ENCODE results near the gene CNTN5.

The CNTN5 gene

DNA sequence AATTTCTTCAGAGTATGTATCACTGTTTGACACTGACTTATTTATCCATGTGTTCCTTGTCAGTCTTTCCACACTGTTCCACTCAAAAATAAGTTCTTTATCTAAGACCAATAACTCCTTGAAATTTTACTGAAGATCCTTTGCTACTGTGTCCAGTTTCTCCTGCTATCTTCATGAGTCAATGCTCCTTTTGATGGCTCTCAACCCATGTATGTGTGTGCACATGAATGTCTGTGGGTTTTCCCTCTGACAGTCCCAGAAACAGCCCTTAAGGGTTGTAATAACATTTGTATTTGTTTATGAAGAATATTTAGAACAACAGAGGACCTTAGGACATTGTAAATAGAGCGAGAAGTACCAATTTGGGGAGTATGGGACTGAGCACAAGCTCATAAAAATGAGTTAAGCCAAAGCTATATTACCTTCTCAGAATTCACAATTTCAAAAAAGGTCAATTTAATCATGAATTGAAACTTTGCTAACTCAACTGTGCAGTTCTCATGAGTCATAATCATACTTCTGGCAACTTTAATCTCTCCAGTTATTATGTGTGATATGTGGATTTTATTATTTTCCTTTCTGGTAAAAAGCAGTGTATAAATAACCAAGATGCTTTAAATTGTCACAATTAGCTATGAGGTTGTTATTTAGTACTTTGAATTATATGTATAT is 533.6 kb downstream of the CNTN5 start:
- Histone ChIP-seq H3K36me3 (ENCODE audit: insufficient read depth, low read length) (no peaks in the 10 kb centered on the region), H3K4me3 (ENCODE audit: low read length) (no peak overlapping the region), H3K27ac (ENCODE audit: low read depth, low read length) (no peak overlapping the region), H3K9ac (ENCODE audit: low read depth, low read length) (no peak overlapping the region), H3K9me3 (ENCODE audit: insufficient read depth, low read depth, low read length) (no peaks in the 10 kb centered on the region), H3K27me3 (ENCODE audit: insufficient read depth, low read length) (no peaks in the 10 kb centered on the region), H3K4me1 (ENCODE audit: insufficient read depth, low read length) (no peaks in the 10 kb centered on the region)
- 76% methylated on average over 1 of the region's 1 CpG for WGBS

DNA sequence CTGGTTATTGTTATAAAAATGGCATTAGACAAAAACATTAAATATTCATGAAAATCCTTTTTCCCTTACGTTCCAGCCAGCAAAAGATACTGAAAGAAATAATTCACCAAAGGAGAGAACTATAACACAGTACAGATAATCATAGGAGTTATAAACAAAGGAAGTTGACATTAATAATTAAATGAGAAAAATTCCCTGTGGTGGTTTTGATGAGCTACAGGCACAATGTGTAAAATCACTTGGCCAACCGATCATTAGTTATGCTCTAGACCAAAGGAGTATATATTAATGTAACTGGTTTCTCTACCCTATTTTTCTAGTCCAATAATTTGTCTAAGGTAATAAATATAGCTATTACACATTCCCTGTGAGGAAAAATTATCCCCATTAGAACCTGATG is 534.7 kb downstream of the CNTN5 start:
- WGBS = no CpG with 5 or more reads among the region's 2 CpGs
- H3K9ac ChIP-seq (ENCODE audit: low read depth, low read length) = no peak overlapping the region
- no peak overlapping the region for H3K4me3 ChIP-seq (ENCODE audit: low read length)
- H3K27ac ChIP-seq (ENCODE audit: low read depth, low read length) = no peak overlapping the region
- no peaks in the 10 kb centered on the region for H3K9me3 ChIP-seq (ENCODE audit: insufficient read depth, low read depth, low read length)
- no peaks in the 10 kb centered on the region for H3K4me1 ChIP-seq (ENCODE audit: insufficient read depth, low read length)
- H3K36me3 ChIP-seq (ENCODE audit: insufficient read depth, low read length) = no peaks in the 10 kb centered on the region
- no peaks in the 10 kb centered on the region for H3K27me3 ChIP-seq (ENCODE audit: insufficient read depth, low read length)

DNA sequence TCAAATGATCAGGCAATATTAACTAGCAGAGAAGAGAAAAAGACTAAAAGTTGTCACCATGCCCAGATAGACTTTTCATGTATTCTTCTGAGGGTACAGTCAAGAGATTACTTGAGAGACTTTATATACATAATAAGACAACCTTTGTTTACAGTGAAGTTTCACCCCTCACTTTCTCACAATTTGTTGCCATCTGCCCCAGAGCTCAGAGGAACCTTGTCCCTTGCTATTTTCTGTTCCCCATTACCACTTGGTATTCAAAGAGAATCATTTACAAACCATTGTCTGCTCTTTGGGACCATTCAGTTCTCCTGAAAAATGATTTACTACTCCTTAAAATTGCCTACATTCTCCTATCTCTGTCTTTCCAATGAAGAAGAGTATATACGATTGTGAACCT is 544.6 kb downstream of the CNTN5 start:
- no peak overlapping the region for H3K4me3 ChIP-seq (ENCODE audit: low read length)
- H3K9ac ChIP-seq (ENCODE audit: low read depth, low read length) = no peak overlapping the region
- no peaks in the 10 kb centered on the region for H3K4me1 ChIP-seq (ENCODE audit: insufficient read depth, low read length)
- WGBS = no CpG with 5 or more reads among the region's 1 CpG
- H3K9me3 ChIP-seq (ENCODE audit: insufficient read depth, low read depth, low read length) = no peaks in the 10 kb centered on the region
- no peaks in the 10 kb centered on the region for H3K36me3 ChIP-seq (ENCODE audit: insufficient read depth, low read length)
- H3K27me3 ChIP-seq (ENCODE audit: insufficient read depth, low read length) = no peaks in the 10 kb centered on the region
- H3K27ac ChIP-seq (ENCODE audit: low read depth, low read length) = no peak overlapping the region

DNA sequence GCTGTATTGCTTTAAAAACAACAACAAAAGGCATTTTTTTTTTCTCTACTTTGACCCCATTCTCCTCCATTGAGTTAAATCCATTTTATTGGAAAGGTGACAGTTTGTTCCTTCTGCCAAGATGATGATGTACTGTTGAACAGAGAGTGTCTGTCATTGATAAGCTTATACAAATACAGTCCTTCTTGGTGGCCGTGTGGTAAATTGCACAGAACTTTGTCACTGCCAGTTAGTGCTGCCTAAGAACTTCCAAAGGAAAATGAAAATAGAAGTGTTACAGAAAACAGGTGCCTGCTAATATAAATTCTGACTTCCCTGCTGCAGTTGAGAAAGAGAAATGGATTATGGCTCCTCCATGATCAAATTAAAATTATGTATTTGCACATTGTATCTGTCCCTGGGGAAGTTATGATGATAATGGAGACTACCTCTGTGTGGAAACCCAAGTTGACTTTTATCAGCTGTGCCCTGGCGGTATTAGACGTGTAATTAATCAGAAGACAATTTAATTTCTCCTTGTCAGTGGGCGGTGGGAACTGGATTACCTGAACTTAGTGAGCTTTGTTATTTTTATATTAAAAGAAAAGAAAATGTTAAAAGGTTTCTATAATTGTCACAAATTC is 546.7 kb downstream of the CNTN5 start:
- Histone ChIP-seq H3K4me3 (ENCODE audit: low read length) (no peak overlapping the region), H3K9ac (ENCODE audit: low read depth, low read length) (no peak overlapping the region), H3K4me1 (ENCODE audit: insufficient read depth, low read length) (no peaks in the 10 kb centered on the region), H3K36me3 (ENCODE audit: insufficient read depth, low read length) (no peaks in the 10 kb centered on the region), H3K27me3 (ENCODE audit: insufficient read depth, low read length) (no peaks in the 10 kb centered on the region), H3K27ac (ENCODE audit: low read depth, low read length) (no peak overlapping the region), H3K9me3 (ENCODE audit: insufficient read depth, low read depth, low read length) (no peaks in the 10 kb centered on the region)
- WGBS = 72% methylated on average over 4 of the region's 4 CpGs

DNA sequence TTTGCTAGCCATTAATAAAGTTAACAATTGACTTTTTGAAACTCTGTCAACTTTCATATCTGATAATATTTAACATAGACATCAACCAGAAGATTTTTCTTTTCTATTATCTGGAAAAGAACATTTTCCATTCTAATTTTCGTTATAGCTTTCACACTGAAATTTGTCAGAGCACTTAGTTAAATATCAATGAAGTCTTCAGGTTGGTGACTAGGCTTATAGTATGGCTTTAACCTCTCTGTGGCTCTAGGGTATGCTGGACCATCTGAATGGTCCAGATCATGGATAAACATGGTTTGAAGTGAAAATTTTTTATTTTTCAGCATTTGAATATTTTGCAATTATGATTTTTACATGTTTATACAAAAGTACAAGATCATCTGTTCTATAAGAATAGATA is 548.1 kb downstream of the CNTN5 start:
- H3K4me1 ChIP-seq (ENCODE audit: insufficient read depth, low read length) = no peaks in the 10 kb centered on the region
- H3K27me3 ChIP-seq (ENCODE audit: insufficient read depth, low read length) = no peaks in the 10 kb centered on the region
- H3K36me3 ChIP-seq (ENCODE audit: insufficient read depth, low read length) = no peaks in the 10 kb centered on the region
- H3K9me3 ChIP-seq (ENCODE audit: insufficient read depth, low read depth, low read length) = no peaks in the 10 kb centered on the region
- H3K9ac ChIP-seq (ENCODE audit: low read depth, low read length) = no peak overlapping the region
- 100% methylated on average over 1 of the region's 1 CpG for WGBS
- H3K4me3 ChIP-seq (ENCODE audit: low read length) = no peak overlapping the region
- no peak overlapping the region for H3K27ac ChIP-seq (ENCODE audit: low read depth, low read length)

DNA sequence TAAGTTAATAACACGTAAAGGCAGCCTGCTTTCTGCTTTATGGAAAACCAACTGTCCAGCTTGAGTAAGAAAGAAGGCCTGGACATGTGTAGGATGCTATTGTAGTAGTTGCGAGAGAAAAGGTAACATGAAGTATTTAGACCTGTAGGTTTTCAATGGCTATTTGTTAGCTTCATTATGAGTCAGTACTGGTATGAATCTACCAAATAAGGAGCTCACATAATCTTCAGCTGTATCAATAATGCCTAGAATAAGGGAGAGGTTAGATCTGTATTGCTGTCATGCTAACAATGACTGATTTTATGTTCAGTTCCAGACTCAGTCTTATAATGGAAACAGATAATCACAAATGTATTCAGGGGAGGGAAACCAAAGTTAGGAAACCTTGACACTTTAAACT is 550.3 kb downstream of the CNTN5 start:
- Histone ChIP-seq H3K36me3 (ENCODE audit: insufficient read depth, low read length) (no peaks in the 10 kb centered on the region), H3K9me3 (ENCODE audit: insufficient read depth, low read depth, low read length) (no peaks in the 10 kb centered on the region), H3K27ac (ENCODE audit: low read depth, low read length) (no peak overlapping the region), H3K4me1 (ENCODE audit: insufficient read depth, low read length) (no peaks in the 10 kb centered on the region), H3K4me3 (ENCODE audit: low read length) (no peak overlapping the region), H3K9ac (ENCODE audit: low read depth, low read length) (no peak overlapping the region), H3K27me3 (ENCODE audit: insufficient read depth, low read length) (no peaks in the 10 kb centered on the region)
- WGBS = 47% methylated on average over 2 of the region's 2 CpGs

DNA sequence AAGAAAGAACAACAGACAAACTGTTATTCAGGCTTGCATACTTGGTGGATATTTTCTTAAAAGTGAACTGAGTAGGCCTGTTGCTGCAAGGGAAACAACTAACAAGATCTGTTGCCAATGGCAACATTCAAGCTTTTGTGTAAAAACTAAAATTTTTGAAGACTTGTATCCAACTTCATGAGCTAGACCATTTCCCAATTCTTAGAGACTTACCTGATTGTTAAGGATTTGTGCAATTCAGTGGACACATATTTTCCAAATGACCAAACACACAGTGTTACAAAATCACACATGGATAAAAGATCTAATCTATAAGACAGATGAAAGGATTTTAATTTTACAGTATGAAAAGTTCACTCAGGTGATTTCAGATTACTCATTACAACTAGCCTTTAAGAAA is 564.1 kb downstream of the CNTN5 start:
- Histone ChIP-seq H3K27ac (ENCODE audit: low read depth, low read length) (no peak overlapping the region), H3K27me3 (ENCODE audit: insufficient read depth, low read length) (no peaks in the 10 kb centered on the region), H3K4me3 (ENCODE audit: low read length) (no peak overlapping the region), H3K4me1 (ENCODE audit: insufficient read depth, low read length) (no peaks in the 10 kb centered on the region), H3K36me3 (ENCODE audit: insufficient read depth, low read length) (no peaks in the 10 kb centered on the region), H3K9me3 (ENCODE audit: insufficient read depth, low read depth, low read length) (0 out of 2 replicates have a peak, but pooled peaks cover 8% of the 10 kb centered on the region), H3K9ac (ENCODE audit: low read depth, low read length) (no peak overlapping the region)

GRCh38 chr11:99585606-99586005 is 564.9 kb downstream of the CNTN5 start:
- 0 out of 2 replicates have a peak, but pooled peaks cover 8% of the 10 kb centered on the region for H3K9me3 ChIP-seq (ENCODE audit: insufficient read depth, low read depth, low read length)

DNA sequence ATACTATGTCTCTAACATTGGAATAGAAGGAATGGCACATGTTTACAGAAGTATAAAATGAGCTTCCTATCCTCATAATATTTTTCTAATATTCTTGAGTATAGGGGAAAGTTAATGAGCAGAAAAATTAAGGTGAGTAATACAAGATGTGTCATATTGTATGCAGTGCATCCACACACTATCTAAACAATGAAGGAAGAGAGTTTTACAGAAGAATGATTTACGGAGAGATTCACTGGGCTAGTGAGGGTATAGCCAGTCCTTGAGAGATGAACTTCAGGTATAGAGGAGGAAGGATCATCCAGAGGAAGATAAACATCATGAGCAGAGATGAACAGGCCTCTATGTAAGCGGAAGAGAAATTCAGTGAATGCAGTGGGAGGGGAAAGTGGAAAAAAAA is 569.0 kb downstream of the CNTN5 start:
- Histone ChIP-seq H3K9me3 (ENCODE audit: insufficient read depth, low read depth, low read length) (no peaks in the 10 kb centered on the region), H3K9ac (ENCODE audit: low read depth, low read length) (no peak overlapping the region), H3K27ac (ENCODE audit: low read depth, low read length) (no peak overlapping the region), H3K4me1 (ENCODE audit: insufficient read depth, low read length) (no peaks in the 10 kb centered on the region), H3K27me3 (ENCODE audit: insufficient read depth, low read length) (no peaks in the 10 kb centered on the region), H3K4me3 (ENCODE audit: low read length) (no peak overlapping the region), H3K36me3 (ENCODE audit: insufficient read depth, low read length) (no peaks in the 10 kb centered on the region)
- 97% methylated on average over 2 of the region's 2 CpGs for WGBS

More at GRCh38 chr11:99585606-99586005, 564.9 kb downstream of the CNTN5 start:
- H3K4me3 ChIP-seq (ENCODE audit: low read length) = no peak overlapping the region
- no peaks in the 10 kb centered on the region for H3K27me3 ChIP-seq (ENCODE audit: insufficient read depth, low read length)
- H3K9ac ChIP-seq (ENCODE audit: low read depth, low read length) = no peak overlapping the region
- 50% methylated on average over 2 of the region's 4 CpGs for WGBS
- no peaks in the 10 kb centered on the region for H3K36me3 ChIP-seq (ENCODE audit: insufficient read depth, low read length)
- no peaks in the 10 kb centered on the region for H3K4me1 ChIP-seq (ENCODE audit: insufficient read depth, low read length)
- H3K27ac ChIP-seq (ENCODE audit: low read depth, low read length) = no peak overlapping the region

DNA sequence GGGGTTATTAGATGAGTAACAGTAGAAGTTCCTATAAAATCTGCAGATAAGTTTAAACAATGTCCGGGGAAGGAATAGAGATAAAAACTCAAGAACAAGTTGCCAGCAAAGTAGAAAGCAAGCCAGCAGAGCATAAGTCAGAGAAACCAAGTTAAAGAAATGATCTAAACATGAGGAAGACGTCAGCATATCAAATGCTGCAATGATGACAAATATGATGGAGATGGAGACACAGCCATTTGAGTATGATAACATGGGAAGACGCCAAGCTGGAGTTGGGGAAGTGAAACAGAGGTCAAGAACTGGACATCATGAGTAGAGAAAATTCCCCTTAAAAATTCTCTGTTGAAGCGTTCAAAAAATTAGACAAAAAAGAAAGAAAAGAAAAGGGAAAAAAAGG is 571.5 kb downstream of the CNTN5 start:
- Histone ChIP-seq H3K4me3 (ENCODE audit: low read length) (no peak overlapping the region), H3K4me1 (ENCODE audit: insufficient read depth, low read length) (no peaks in the 10 kb centered on the region), H3K9me3 (ENCODE audit: insufficient read depth, low read depth, low read length) (no peaks in the 10 kb centered on the region), H3K27ac (ENCODE audit: low read depth, low read length) (no peak overlapping the region), H3K27me3 (ENCODE audit: insufficient read depth, low read length) (no peaks in the 10 kb centered on the region), H3K36me3 (ENCODE audit: insufficient read depth, low read length) (no peaks in the 10 kb centered on the region), H3K9ac (ENCODE audit: low read depth, low read length) (no peak overlapping the region)
- WGBS = 90% methylated on average over 4 of the region's 4 CpGs

DNA sequence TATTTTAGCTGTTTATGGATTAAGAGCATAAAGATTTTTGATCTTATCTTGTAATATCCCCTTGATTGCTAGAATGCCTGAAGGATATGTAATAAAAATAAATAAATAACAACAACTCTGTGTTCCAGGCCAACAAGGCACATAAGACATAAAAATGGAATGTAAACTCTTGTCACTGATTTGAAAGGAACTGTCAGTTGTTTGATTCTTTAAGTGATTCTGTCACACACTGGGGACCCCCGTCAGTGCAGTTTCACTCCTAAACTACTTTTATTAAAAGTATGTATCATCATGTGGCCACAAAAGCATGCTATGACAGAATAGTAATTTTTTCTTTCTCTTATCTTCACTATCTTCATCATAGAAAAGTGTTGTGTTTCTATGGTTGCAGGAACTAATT is 572.4 kb downstream of the CNTN5 start:
- Histone ChIP-seq H3K4me3 (ENCODE audit: low read length) (no peak overlapping the region), H3K9ac (ENCODE audit: low read depth, low read length) (no peak overlapping the region), H3K27ac (ENCODE audit: low read depth, low read length) (no peak overlapping the region), H3K36me3 (ENCODE audit: insufficient read depth, low read length) (no peaks in the 10 kb centered on the region), H3K9me3 (ENCODE audit: insufficient read depth, low read depth, low read length) (no peaks in the 10 kb centered on the region), H3K4me1 (ENCODE audit: insufficient read depth, low read length) (no peaks in the 10 kb centered on the region), H3K27me3 (ENCODE audit: insufficient read depth, low read length) (no peaks in the 10 kb centered on the region)
- WGBS = 100% methylated on average over 1 of the region's 1 CpG

DNA sequence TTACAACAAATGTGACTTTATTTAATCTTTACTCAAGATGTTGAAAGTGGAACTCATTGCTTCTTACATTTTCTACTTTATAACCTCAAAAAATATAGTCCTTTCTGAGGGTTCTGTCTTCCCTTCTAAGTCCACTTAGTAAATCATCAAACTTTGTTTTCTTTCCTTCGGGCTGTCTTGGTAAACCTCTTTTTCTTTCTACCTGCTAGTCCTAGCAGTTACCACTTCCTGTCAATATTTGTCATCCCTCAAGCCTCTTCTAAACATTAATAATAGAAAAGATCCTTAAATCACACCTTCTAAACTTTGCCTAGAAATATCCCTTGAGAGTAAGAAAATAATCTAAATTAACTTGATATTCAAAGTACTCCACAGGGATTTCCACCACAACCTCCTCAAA is 580.4 kb downstream of the CNTN5 start:
- Histone ChIP-seq H3K4me3 (ENCODE audit: low read length) (no peak overlapping the region), H3K27me3 (ENCODE audit: insufficient read depth, low read length) (no peaks in the 10 kb centered on the region), H3K9me3 (ENCODE audit: insufficient read depth, low read depth, low read length) (no peaks in the 10 kb centered on the region), H3K4me1 (ENCODE audit: insufficient read depth, low read length) (no peaks in the 10 kb centered on the region), H3K36me3 (ENCODE audit: insufficient read depth, low read length) (no peaks in the 10 kb centered on the region), H3K9ac (ENCODE audit: low read depth, low read length) (no peak overlapping the region), H3K27ac (ENCODE audit: low read depth, low read length) (no peak overlapping the region)
- WGBS = 91% methylated on average over 1 of the region's 1 CpG
